Activated T-helper 1 cell treated with anti-CD3 and anti-CD28 coated beads, Interleukin-12 subunit alpha, Interleukin-12 subunit beta, Interleukin-2, Interleukin-4 antibody, amounts not matched to agents 30 ng/mL and 10 ng/mL and 1 ng/mL, durations not matched to agents 14 hours and 24 hours and 36 hours (primary cell): ENCODE results near the gene PIAS4. TPM values are rescaled to one million over a fixed set of nuclear protein-coding genes. Genes with fewer than 3 reads are reported as not detected.

Source experiments
- DNase-seq: peaks from one replicate; pipeline ENCODE4 v3.0.0; 2021; ENCODE audit warnings: low spot score
- H3K27ac Mint-ChIP-seq: one replicate; pipeline ENCODE4 v1.8.0; 2021; ENCODE audit warnings: mild to moderate bottlenecking, mixed read lengths
- H3K27me3 Mint-ChIP-seq: one replicate; pipeline ENCODE4 v1.8.0; 2022; ENCODE audit warnings: mild to moderate bottlenecking, moderate library complexity, mixed read lengths; ENCODE audit not compliant: insufficient read depth
- H3K36me3 Mint-ChIP-seq: one replicate; pipeline ENCODE4 v1.8.0; 2021; ENCODE audit warnings: low read depth, mixed read lengths
- H3K4me1 Mint-ChIP-seq: one replicate; pipeline ENCODE4 v1.8.0; 2021; ENCODE audit warnings: low read depth, mixed read lengths
- H3K4me3 Mint-ChIP-seq: one replicate; pipeline ENCODE4 v1.8.0; 2021; ENCODE audit warnings: mild to moderate bottlenecking, moderate library complexity, mixed read lengths
- H3K9me3 Mint-ChIP-seq: one replicate; pipeline ENCODE4 v1.8.0; 2021; ENCODE audit warnings: mixed read lengths
- intact Hi-C: fragments of 100-400 bp; cut with micrococcal nuclease; formaldehyde crosslinking; loops from one replicate; pipeline ENCODE4 v1.15.1; 2024
- total RNA-seq: library from RNA; stranded (reverse); gene quantifications from 2 replicates; pipeline ENCODE4 v1.2.3, GENCODE V29; 2022

The PIAS4 gene
- total RNA-seq, 1 donor from 2014 or later = 41.0 TPM

- H3K27ac Mint-ChIP-seq = no peak overlapping the region
Observed at GRCh38 chr19:4012975-4013634, 5.6 kb downstream of the PIAS4 start.

GRCh38 chr19:4013886-4014540 lies 6.5 kb downstream of the PIAS4 start:
- Mint-ChIP-seq H3K27me3 (no peaks in the 10 kb centered on the region), H3K27ac (no peak overlapping the region), H3K9me3 (no peaks in the 10 kb centered on the region), H3K36me3 (peaks cover 15% of the 10 kb centered on the region), H3K4me1 (peaks cover 11% of the 10 kb centered on the region), H3K4me3 (no peak overlapping the region)
- intact Hi-C loops = no loop called here
- no peak for DNase-seq

More at GRCh38 chr19:4012975-4013634, 5.6 kb downstream of the PIAS4 start:
- H3K4me3 Mint-ChIP-seq = no peak overlapping the region
- DNase-seq = no peak
- H3K4me1 Mint-ChIP-seq = peaks cover 18% of the 10 kb centered on the region
- intact Hi-C loops = no loop called here
- peaks cover 15% of the 10 kb centered on the region for H3K36me3 Mint-ChIP-seq
- H3K27me3 Mint-ChIP-seq = no peaks in the 10 kb centered on the region
- H3K9me3 Mint-ChIP-seq = no peaks in the 10 kb centered on the region

- intact Hi-C loops = no loop called here
- Mint-ChIP-seq H3K4me1 (peaks cover 3% of the 10 kb centered on the region), H3K27ac (no peak overlapping the region), H3K36me3 (peaks cover 15% of the 10 kb centered on the region), H3K27me3 (no peaks in the 10 kb centered on the region), H3K4me3 (no peak overlapping the region), H3K9me3 (no peaks in the 10 kb centered on the region)
- peak; percentile 38 for DNase-seq
Observed at GRCh38 chr19:4014541-4015491, 7.3 kb downstream of the PIAS4 start.

GRCh38 chr19:4015705-4016402 lies 8.3 kb downstream of the PIAS4 start:
- no peak overlapping the region for H3K4me3 Mint-ChIP-seq
- DNase-seq = no peak
- H3K9me3 Mint-ChIP-seq = no peaks in the 10 kb centered on the region
- peaks cover 15% of the 10 kb centered on the region for H3K36me3 Mint-ChIP-seq
- intact Hi-C loops = no loop called here
- no peaks in the 10 kb centered on the region for H3K4me1 Mint-ChIP-seq
- no peak overlapping the region for H3K27ac Mint-ChIP-seq
- H3K27me3 Mint-ChIP-seq = no peaks in the 10 kb centered on the region

- H3K4me1 Mint-ChIP-seq = no peaks in the 10 kb centered on the region
- peaks cover 14% of the 10 kb centered on the region for H3K36me3 Mint-ChIP-seq
- no peak overlapping the region for H3K4me3 Mint-ChIP-seq
- H3K9me3 Mint-ChIP-seq = no peaks in the 10 kb centered on the region
- no peak overlapping the region for H3K27ac Mint-ChIP-seq
- DNase-seq = no peak
- H3K27me3 Mint-ChIP-seq = no peaks in the 10 kb centered on the region
- intact Hi-C loops = no loop called here
Observed at GRCh38 chr19:4016486-4016885, 8.9 kb downstream of the PIAS4 start.

GRCh38 chr19:4016903-4017638 lies 9.5 kb downstream of the PIAS4 start:
- intact Hi-C loops = no loop called here
- Mint-ChIP-seq H3K27ac (no peak overlapping the region), H3K36me3 (peaks cover 16% of the 10 kb centered on the region), H3K27me3 (no peaks in the 10 kb centered on the region), H3K4me1 (no peaks in the 10 kb centered on the region), H3K4me3 (no peak overlapping the region), H3K9me3 (no peaks in the 10 kb centered on the region)
- no peak for DNase-seq

- no peak overlapping the region for H3K27ac Mint-ChIP-seq
- no peaks in the 10 kb centered on the region for H3K27me3 Mint-ChIP-seq
- intact Hi-C loops = no loop called here
- no peak overlapping the region for H3K4me3 Mint-ChIP-seq
- no peaks in the 10 kb centered on the region for H3K9me3 Mint-ChIP-seq
- H3K36me3 Mint-ChIP-seq = peaks cover 10% of the 10 kb centered on the region
- DNase-seq = no peak
- H3K4me1 Mint-ChIP-seq = no peaks in the 10 kb centered on the region
Observed at GRCh38 chr19:4018140-4018613, 10.6 kb downstream of the PIAS4 start.

GRCh38 chr19:4018775-4019504 lies 11.4 kb downstream of the PIAS4 start:
- Mint-ChIP-seq H3K4me1 (no peaks in the 10 kb centered on the region), H3K27me3 (no peaks in the 10 kb centered on the region), H3K27ac (no peak overlapping the region), H3K4me3 (no peak overlapping the region), H3K9me3 (no peaks in the 10 kb centered on the region), H3K36me3 (peaks cover 9% of the 10 kb centered on the region)
- DNase-seq = no peak
- intact Hi-C loops = no loop called here

- H3K27me3 Mint-ChIP-seq = no peaks in the 10 kb centered on the region
- no peak overlapping the region for H3K4me3 Mint-ChIP-seq
- intact Hi-C loops = no loop called here
- no peak for DNase-seq
- no peaks in the 10 kb centered on the region for H3K9me3 Mint-ChIP-seq
- no peaks in the 10 kb centered on the region for H3K4me1 Mint-ChIP-seq
- no peak overlapping the region for H3K27ac Mint-ChIP-seq
- H3K36me3 Mint-ChIP-seq = peaks cover 9% of the 10 kb centered on the region
Observed at GRCh38 chr19:4019578-4019977, 12.0 kb downstream of the PIAS4 start.

- intact Hi-C loops = no loop called here
- Mint-ChIP-seq H3K36me3 (peaks cover 9% of the 10 kb centered on the region), H3K27me3 (no peaks in the 10 kb centered on the region), H3K9me3 (no peaks in the 10 kb centered on the region), H3K4me1 (no peaks in the 10 kb centered on the region), H3K4me3 (no peak overlapping the region), H3K27ac (no peak overlapping the region)
- no peak for DNase-seq
Observed at GRCh38 chr19:4023600-4024398, 16.3 kb downstream of the PIAS4 start.

- intact Hi-C loops = no loop called here
- peaks cover 9% of the 10 kb centered on the region for H3K36me3 Mint-ChIP-seq
- H3K4me1 Mint-ChIP-seq = no peaks in the 10 kb centered on the region
- no peak for DNase-seq
- H3K4me3 Mint-ChIP-seq = no peak overlapping the region
- no peaks in the 10 kb centered on the region for H3K27me3 Mint-ChIP-seq
- H3K27ac Mint-ChIP-seq = no peak overlapping the region
- no peaks in the 10 kb centered on the region for H3K9me3 Mint-ChIP-seq
Observed at GRCh38 chr19:4025317-4025716, 17.8 kb downstream of the PIAS4 start.
